Esophagus squamous epithelium (tissue), 5 donors: Measurements from ENCODE around the gene AMH. TPM values are rescaled to one million over a fixed set of nuclear protein-coding genes. Genes with fewer than 3 reads are reported as not detected.

Experiments used
- DNase-seq: peaks from one replicate; lab custom pipeline; 2025; lab: John Stamatoyannopoulos, UW
- H3K27ac ChIP-seq, 4 donors: fragments of 200-600 bp; sonication (generic); one replicate each; pipeline ENCODE4 v1.5.1; 2016 to 2019; ENCODE audit warnings: mild to moderate bottlenecking in 1 of 4
- H3K27me3 ChIP-seq, 4 donors: fragments of 200-600 bp; sonication (generic); 1 replicate in 3 of 4; 2 replicates in 1 of 4; pipeline versions ENCODE4 v1.5.1 to v1.6.0; 2017 to 2021; ENCODE audit warnings: antibody characterized with exemption in 1 of 4
- H3K36me3 ChIP-seq, 3 donors: fragments of 200-600 bp; sonication (generic); one replicate each; pipeline ENCODE4 v1.5.1; 2016 to 2019
- H3K4me1 ChIP-seq, 3 donors: fragments of 200-600 bp; sonication (generic); one replicate each; pipeline ENCODE4 v1.5.1; 2017 to 2019
- H3K4me3 ChIP-seq, 4 donors: fragments of 200-600 bp; sonication (generic); 1 replicate in 3 of 4; 2 replicates in 1 of 4; pipeline ENCODE4 v1.5.1; 2016 to 2019; ENCODE audit warnings: mild to moderate bottlenecking in 2 of 4, moderate library complexity in 1 of 4
- H3K9me3 ChIP-seq, 3 donors: fragments of 200-600 bp; sonication (generic); one replicate each; pipeline ENCODE4 v1.5.1; 2016 to 2019
- POLR2A ChIP-seq, 4 donors: fragments of 450-650 bp; IDR thresholded peaks; one replicate each; pipeline ENCODE4 v1.6.1; 2017; ENCODE audit warnings: antibody characterized with exemption in 4 of 4, mild to moderate bottlenecking in 4 of 4, moderate library complexity in 3 of 4
- WGBS, 2 donors: methylation state at CpG; one replicate each; pipeline ENCODE4 v1.1.5; 2018; 5-methylcytosine and 5-hydroxymethylcytosine counted together
- intact Hi-C: fragments of 100-400 bp; cut with DNase I; formaldehyde crosslinking; loops from one replicate; pipeline ENCODE4 v1.15.0; 2022
- total RNA-seq, 4 donors: library from RNA; depleted of rRNA; stranded (reverse); fragments of >200 nt; gene quantifications; one replicate each; pipeline ENCODE4 v1.1.0, GENCODE V29; 2016
- TF ChIP-seq, protein P1 (sequence below), 6 experiments: fragments of 450-650 bp in 4 of 6; fragments of 200-600 bp in 2 of 6; sonication (generic) in 2 of 6; IDR thresholded peaks; one replicate each; pipeline ENCODE4 v1.5.1; 2016 to 2019; ENCODE audit warnings: antibody characterized with exemption in 6 of 6, mild to moderate bottlenecking in 4 of 6, moderate library complexity in 4 of 6
- donor health status: DM: yes; HTN: yes; CAD: no.

Gene AMH
- total RNA-seq, 4 donors from 2014 or later, result 0.76 to 1.1 (median 0.88) TPM; not detected in 1

DNA sequence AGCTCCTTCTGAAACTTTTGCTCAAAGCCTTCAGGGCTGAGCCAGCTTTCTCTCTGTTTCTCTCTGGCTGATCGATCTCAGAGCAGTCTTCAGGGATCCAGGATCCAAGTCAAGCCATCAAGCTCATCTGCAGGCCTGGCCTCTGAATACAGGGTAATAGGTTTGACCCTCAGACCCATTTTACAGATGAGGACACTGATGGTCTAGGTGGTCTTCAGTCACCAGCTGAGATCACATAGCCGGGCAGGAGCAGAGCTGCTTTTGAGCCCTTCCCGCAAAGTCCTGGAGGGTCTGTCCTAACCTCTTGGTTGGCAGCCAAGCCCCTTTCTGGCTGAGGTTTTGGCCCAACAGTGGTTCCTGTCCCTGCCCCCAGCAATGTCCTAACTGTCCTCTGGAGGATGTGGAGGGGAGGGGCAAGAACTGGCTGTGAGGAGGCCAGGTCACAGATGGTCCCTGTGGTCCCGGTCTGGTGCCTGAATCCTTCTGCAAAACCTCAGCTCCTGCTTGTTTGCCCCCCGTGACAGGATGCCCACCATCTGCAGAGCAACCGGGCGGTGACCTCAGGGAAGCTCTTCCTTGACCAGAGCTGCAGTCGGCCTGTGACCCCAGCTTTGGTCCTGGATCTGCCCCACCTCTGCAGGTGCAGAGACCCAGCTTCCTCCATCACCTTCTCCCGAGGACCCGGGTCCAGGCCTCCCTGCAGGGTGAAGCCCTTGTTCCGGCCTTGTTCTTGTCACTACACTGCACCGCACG is 38.6 kb downstream of the AMH start:
- DNase-seq, result no peak
- intact Hi-C loops, result loop anchor here (10.0 kb wide), 2 partner anchors 107 to 337 kb away; no protein-coding TSS in a partner anchor
- Histone ChIP-seq H3K4me3 (no peak overlapping the region), H3K27me3 (peaks cover 21 to 79% (median 26%) of the 10 kb centered on the region in 4 donors), H3K27ac (no peak overlapping the region), H3K36me3 (no peaks in the 10 kb centered on the region), H3K9me3 (no peaks in the 10 kb centered on the region), H3K4me1 (peaks cover 19 to 38% (median 22%) of the 10 kb centered on the region in 3 donors)
- WGBS, 2 donors, result 68 to 75% methylated on average over 3 to 4 of the region's 13 CpGs
- TF ChIP-seq, protein P1, sequence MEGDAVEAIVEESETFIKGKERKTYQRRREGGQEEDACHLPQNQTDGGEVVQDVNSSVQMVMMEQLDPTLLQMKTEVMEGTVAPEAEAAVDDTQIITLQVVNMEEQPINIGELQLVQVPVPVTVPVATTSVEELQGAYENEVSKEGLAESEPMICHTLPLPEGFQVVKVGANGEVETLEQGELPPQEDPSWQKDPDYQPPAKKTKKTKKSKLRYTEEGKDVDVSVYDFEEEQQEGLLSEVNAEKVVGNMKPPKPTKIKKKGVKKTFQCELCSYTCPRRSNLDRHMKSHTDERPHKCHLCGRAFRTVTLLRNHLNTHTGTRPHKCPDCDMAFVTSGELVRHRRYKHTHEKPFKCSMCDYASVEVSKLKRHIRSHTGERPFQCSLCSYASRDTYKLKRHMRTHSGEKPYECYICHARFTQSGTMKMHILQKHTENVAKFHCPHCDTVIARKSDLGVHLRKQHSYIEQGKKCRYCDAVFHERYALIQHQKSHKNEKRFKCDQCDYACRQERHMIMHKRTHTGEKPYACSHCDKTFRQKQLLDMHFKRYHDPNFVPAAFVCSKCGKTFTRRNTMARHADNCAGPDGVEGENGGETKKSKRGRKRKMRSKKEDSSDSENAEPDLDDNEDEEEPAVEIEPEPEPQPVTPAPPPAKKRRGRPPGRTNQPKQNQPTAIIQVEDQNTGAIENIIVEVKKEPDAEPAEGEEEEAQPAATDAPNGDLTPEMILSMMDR (IDR thresholded peaks at IDR 0.05), result no peak

DNA sequence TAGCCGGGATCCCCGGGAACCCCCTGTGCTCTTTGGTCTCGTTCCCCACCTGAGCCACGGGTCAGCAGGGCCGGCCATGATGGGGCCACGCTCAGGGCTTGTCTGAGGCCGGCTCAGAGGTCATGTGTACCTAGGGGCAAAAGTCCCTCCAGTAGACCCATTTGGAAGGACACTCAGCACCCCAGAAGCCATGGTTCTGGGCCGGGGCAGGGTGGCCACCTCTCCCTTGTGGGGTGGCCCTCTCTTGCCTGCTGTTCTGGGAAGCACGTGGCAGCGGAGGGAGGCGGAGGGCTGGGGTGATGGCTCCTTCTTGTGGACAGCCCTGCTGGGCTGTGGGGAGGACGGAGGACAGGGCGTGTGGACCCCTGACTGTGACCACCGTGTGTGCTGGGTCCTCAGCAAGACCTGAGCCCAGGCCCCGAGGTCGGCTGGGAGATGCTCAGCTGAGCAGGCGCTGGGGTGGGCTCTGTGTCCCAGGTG is 39.3 kb downstream of the AMH start:
- no peak for DNase-seq
- H3K27ac ChIP-seq, result no peak overlapping the region
- H3K27me3 ChIP-seq, result peaks cover 21 to 79% (median 26%) of the 10 kb centered on the region in 4 donors
- intact Hi-C loops, result loop anchor here (10.0 kb wide), 2 partner anchors 106 to 336 kb away; no protein-coding TSS in a partner anchor
- no peaks in the 10 kb centered on the region for H3K36me3 ChIP-seq
- 88% methylated on average over 8 of the region's 17 CpGs; no CpG with 5 or more reads in 1 of the 2 donors for WGBS, 2 donors
- H3K9me3 ChIP-seq, result no peaks in the 10 kb centered on the region
- no peak for TF ChIP-seq POLR2A (IDR thresholded peaks at IDR 0.05)
- TF ChIP-seq, protein P1 (IDR thresholded peaks at IDR 0.05), result no peak
- no peak overlapping the region for H3K4me3 ChIP-seq
- peaks cover 19 to 36% (median 22%) of the 10 kb centered on the region in 3 donors for H3K4me1 ChIP-seq

- H3K27me3 ChIP-seq, result peaks cover 21 to 86% (median 26%) of the 10 kb centered on the region in 4 donors
- no peaks in the 10 kb centered on the region for H3K36me3 ChIP-seq
- H3K4me1 ChIP-seq, result peaks cover 19 to 39% (median 22%) of the 10 kb centered on the region in 3 donors
- peak overlapping the region in 3 of 4 donors; percentile 34 to 65 (median 51) for H3K4me3 ChIP-seq
- WGBS, 2 donors, result 70 to 80% methylated on average over 1 to 2 of the region's 28 CpGs
- no peak for DNase-seq
- TF ChIP-seq POLR2A (IDR thresholded peaks at IDR 0.05), result no peak
- TF ChIP-seq, protein P1 (IDR thresholded peaks at IDR 0.05), result no peak
- no peaks in the 10 kb centered on the region for H3K9me3 ChIP-seq
- peak overlapping the region; percentile 4 to 76 (median 52) for H3K27ac ChIP-seq
- intact Hi-C loops, result loop anchor here (10.0 kb wide), 2 partner anchors 106 to 336 kb away; no protein-coding TSS in a partner anchor
These were observed 39.9 kb downstream of the AMH start for GRCh38 chr19:2288818-2289713.

DNA sequence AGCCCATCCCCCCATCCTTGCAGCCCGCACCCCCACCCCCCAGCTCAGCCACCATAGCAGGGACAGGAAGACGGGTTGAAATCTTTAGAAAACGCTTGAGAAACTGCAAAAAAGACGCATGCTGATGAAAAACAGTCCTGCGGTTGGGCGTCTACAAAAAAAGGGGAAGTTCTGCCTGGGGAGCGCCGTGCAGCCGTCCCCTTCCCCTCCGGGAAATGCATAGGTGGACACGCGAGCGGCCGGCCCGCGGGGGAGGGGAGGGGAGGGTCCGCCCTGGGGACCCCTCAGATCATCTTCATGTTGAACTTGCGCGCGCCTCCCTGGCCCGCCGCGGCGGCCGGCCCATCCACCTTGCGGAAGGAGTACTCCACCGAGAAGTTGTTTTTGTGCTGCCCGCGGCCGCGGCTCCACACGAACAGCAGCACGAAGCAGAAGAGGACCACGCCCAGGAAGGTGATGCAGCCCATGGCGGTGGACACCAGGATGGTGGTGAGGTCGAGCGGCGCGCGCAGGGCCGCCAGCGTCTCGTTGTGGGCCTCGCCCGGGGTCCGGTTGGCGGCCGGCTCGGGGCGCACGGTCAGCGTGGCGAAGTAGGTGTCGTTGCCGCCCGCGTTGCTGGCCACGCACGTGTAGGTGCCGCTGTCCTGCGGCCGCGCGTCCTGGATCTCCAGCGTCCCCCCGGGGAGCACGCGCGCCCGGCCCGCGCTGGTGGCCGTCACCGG is 40.8 kb downstream of the AMH start:
- H3K9me3 ChIP-seq, result no peaks in the 10 kb centered on the region
- DNase-seq, result no peak
- peak overlapping the region; percentile 8 to 76 (median 52) for H3K27ac ChIP-seq
- H3K4me3 ChIP-seq, result peak overlapping the region; percentile 13 to 65 (median 42)
- no peaks in the 10 kb centered on the region for H3K36me3 ChIP-seq
- peaks cover 21 to 94% (median 26%) of the 10 kb centered on the region in 4 donors for H3K27me3 ChIP-seq
- 0 to 1% methylated on average over 19 to 33 of the region's 74 CpGs for WGBS, 2 donors
- peak in 1 of 4 donors; percentile 27 for TF ChIP-seq POLR2A (IDR thresholded peaks at IDR 0.05)
- TF ChIP-seq, protein P1 (IDR thresholded peaks at IDR 0.05), result no peak
- peaks cover 19 to 47% (median 28%) of the 10 kb centered on the region in 3 donors for H3K4me1 ChIP-seq
- intact Hi-C loops, result loop anchor here (10.0 kb wide), 2 partner anchors 105 to 335 kb away; no protein-coding TSS in a partner anchor
